DND-41 (cell line): Measurements from ENCODE around the gene CDPF1.

ENCODE experiments used
- CTCF ChIP-seq: IDR thresholded peaks from 2 replicates; pipeline ENCODE4 v1.5.1; 2012; ENCODE audit warnings: borderline replicate concordance, low read length, moderate library complexity, mild to moderate bottlenecking; ENCODE audit not compliant: poor library complexity, severe bottlenecking; ENCODE audit errors: extremely low read depth
- EZH2 ChIP-seq: IDR thresholded peaks from 3 replicates; pipeline ENCODE4 v1.6.1; 2012; ENCODE audit warnings: borderline replicate concordance, low read depth, mild to moderate bottlenecking, moderate library complexity, low read length, inconsistent platforms; ENCODE audit not compliant: severe bottlenecking

GRCh38 chr22:46263216-46263590, 13.1 kb upstream of the CDPF1 start, which contains the start of gene PKDREJ:
- TF ChIP-seq CTCF (no peak), EZH2 (no peak)
